SK-N-MC (cell line): ENCODE measurements around the gene WDR27.

ENCODE experiments used
- EZH2 ChIP-seq: fragments of 200-600 bp; sonication (generic); IDR thresholded peaks from one replicate; pipeline ENCODE4 v1.6.1; 2017; ENCODE audit warnings: antibody characterized with exemption
- FOXP2 ChIP-seq: optimal IDR thresholded peaks from 2 replicates; pipeline ENCODE3; 2011; ENCODE audit warnings: mild to moderate bottlenecking, moderate library complexity; ENCODE audit not compliant: insufficient read depth; ENCODE audit errors: extremely low read length, control extremely low read depth
- POLR2AphosphoS5 ChIP-seq: IDR thresholded peaks from 2 replicates; pipeline ENCODE4 v1.6.1; 2012; ENCODE audit warnings: mild to moderate bottlenecking, low read depth, low read length, borderline replicate concordance

DNA sequence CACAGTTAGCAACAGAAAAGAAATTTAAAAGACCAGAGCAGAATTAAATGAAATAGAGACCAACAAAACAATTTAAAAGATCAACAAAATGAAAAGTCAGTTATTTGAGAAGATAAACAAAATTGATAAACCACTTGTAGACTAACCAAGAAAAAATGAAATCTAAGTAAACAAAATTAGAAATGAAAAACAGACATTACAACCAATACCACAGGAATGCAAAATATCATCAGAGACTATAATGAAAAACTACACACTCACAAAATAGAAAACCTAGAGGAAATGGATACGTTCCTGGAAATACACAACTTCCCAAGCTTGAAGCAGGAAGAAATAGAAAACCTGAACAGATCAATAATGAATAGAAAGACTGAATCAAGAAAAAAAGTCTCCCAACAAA is 97.8 kb downstream of the WDR27 start:
- TF ChIP-seq EZH2 (no peak), POLR2AphosphoS5 (no peak), FOXP2 (no peak)
